Progenitor cell of endocrine pancreas (in vitro differentiated cells): ENCODE data around the gene CHCHD3. TPM values are rescaled to one million over a fixed set of nuclear protein-coding genes. Genes with fewer than 3 reads are reported as not detected.

ENCODE experiments used
- DNase-seq: peaks from one replicate; pipeline ENCODE4 v3.0.0; 2021; ENCODE audit warnings: low spot score; ENCODE audit not compliant: unreplicated experiment
- H3K27ac Mint-ChIP-seq: 2 replicates; pipeline ENCODE4 v1.8.0; 2021; ENCODE audit warnings: mild to moderate bottlenecking, moderate library complexity, mixed read lengths
- H3K27me3 Mint-ChIP-seq: 2 replicates; pipeline ENCODE4 v1.8.0; 2021; ENCODE audit warnings: mixed read lengths
- H3K36me3 Mint-ChIP-seq: 2 replicates; pipeline ENCODE4 v1.8.0; 2022; ENCODE audit warnings: mixed read lengths; ENCODE audit not compliant: insufficient read depth
- H3K4me1 Mint-ChIP-seq: 2 replicates; pipeline ENCODE4 v1.8.0; 2021; ENCODE audit warnings: low read depth, mixed read lengths
- H3K4me3 Mint-ChIP-seq: 2 replicates; pipeline ENCODE4 v1.8.0; 2021; ENCODE audit warnings: low read depth, mild to moderate bottlenecking, moderate library complexity, mixed read lengths
- H3K9me3 Mint-ChIP-seq: 2 replicates; pipeline ENCODE4 v1.8.0; 2021; ENCODE audit warnings: low read depth, mixed read lengths
- total RNA-seq: library from RNA; stranded (reverse); gene quantifications from 2 replicates; pipeline ENCODE4 v1.2.1, GENCODE V29; 2021
- TF ChIP-seq, protein P1 (sequence below): fragments of 200-600 bp; sonication (generic); IDR thresholded peaks from one replicate; pipeline ENCODE4 v1.5.0; 2021; ENCODE audit warnings: antibody characterized with exemption, mild to moderate bottlenecking; ENCODE audit not compliant: unreplicated experiment

The CHCHD3 gene
- total RNA-seq, 1 donor from 2014 or later, result 67.3 TPM

DNA sequence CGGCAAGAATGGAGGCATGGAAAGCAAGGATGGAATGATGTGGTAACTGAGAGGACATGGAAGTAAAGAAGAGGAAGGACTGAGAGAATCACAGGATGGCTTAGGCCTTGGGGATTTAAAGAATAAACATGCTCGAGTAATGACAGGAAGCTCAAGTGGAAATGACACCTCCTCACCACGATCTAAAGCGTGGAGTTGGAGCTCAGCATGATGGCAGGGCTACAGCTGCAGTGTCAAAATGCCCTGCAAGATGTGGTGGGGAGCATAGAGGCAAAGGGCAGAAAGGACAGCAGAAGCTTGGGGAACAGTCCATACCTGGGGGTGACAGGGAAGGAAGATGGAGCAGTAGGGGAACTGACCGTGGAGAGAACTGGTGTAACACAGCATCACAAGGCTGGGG is 276.1 kb downstream of the CHCHD3 start:
- Mint-ChIP-seq H3K27me3 (no peaks in the 10 kb centered on the region), H3K4me1 (no peaks in the 10 kb centered on the region)

DNA sequence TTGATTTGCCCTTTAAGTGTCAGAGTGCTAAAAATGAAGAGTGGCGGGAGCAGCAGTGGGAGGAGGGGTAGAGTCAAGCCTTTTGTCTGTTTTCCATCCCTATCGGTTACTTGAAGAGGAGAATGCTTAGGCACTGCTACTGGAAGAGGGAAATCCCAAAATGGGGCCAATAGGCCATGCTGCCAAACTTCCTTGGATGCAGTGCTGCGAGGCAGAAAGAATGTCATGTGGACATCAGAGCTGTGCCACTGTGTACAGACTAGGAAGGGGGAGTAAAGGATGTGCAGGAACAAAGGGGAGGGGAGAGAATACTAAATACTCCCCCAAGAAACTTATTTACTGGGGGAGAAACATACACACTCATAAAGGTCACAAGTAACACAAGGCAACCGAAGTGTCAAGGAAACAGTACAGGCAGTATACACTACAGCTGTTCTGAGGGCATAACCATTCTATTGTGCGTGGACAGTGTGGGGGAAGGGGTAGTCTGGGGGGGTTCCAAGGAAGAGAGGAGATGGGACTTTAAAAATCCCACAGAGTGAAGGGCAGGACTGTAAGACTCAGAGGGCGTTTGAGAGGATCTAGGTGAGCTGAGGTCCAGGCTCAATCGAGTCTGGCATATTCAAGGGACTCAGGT is 276.9 kb downstream of the CHCHD3 start:
- Mint-ChIP-seq H3K36me3 (no peaks in the 10 kb centered on the region), H3K27ac (no peak overlapping the region), H3K9me3 (no peaks in the 10 kb centered on the region), H3K27me3 (no peaks in the 10 kb centered on the region), H3K4me1 (no peaks in the 10 kb centered on the region), H3K4me3 (no peak overlapping the region)
- DNase-seq, result no peak
- TF ChIP-seq, protein P1, sequence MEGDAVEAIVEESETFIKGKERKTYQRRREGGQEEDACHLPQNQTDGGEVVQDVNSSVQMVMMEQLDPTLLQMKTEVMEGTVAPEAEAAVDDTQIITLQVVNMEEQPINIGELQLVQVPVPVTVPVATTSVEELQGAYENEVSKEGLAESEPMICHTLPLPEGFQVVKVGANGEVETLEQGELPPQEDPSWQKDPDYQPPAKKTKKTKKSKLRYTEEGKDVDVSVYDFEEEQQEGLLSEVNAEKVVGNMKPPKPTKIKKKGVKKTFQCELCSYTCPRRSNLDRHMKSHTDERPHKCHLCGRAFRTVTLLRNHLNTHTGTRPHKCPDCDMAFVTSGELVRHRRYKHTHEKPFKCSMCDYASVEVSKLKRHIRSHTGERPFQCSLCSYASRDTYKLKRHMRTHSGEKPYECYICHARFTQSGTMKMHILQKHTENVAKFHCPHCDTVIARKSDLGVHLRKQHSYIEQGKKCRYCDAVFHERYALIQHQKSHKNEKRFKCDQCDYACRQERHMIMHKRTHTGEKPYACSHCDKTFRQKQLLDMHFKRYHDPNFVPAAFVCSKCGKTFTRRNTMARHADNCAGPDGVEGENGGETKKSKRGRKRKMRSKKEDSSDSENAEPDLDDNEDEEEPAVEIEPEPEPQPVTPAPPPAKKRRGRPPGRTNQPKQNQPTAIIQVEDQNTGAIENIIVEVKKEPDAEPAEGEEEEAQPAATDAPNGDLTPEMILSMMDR, result no peak

More for the DNA sequence above, 276.1 kb downstream of the CHCHD3 start:
- TF ChIP-seq, protein P1, result no peak
- H3K4me3 Mint-ChIP-seq, result no peak overlapping the region
- DNase-seq, result no peak
- H3K9me3 Mint-ChIP-seq, result no peaks in the 10 kb centered on the region
- no peak overlapping the region for H3K27ac Mint-ChIP-seq
- no peaks in the 10 kb centered on the region for H3K36me3 Mint-ChIP-seq

DNA sequence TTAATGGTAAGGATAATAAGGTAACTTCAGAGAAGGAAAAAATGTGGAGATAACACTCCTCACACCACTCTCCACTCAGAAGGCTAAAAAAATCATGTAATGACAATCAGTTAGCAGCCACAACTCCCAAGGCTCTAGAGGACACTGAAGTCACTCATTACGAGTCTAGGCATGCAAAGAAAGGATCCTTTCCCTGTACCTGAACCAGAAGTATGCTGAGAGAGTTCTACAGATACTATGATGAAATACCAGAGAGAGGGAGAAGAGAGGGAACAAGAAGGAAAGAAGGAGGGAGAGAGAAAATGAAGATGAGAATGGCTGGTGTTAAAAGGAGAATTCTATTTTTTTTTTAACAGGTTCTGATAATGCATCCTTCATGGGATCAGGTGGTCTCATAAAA is 281.4 kb downstream of the CHCHD3 start:
- Mint-ChIP-seq H3K27me3 (no peaks in the 10 kb centered on the region), H3K36me3 (peaks cover 4% of the 10 kb centered on the region), H3K27ac (no peak overlapping the region), H3K4me3 (no peak overlapping the region), H3K4me1 (peaks cover 6% of the 10 kb centered on the region), H3K9me3 (no peaks in the 10 kb centered on the region)
- DNase-seq, result no peak
- TF ChIP-seq, protein P1, result no peak

DNA sequence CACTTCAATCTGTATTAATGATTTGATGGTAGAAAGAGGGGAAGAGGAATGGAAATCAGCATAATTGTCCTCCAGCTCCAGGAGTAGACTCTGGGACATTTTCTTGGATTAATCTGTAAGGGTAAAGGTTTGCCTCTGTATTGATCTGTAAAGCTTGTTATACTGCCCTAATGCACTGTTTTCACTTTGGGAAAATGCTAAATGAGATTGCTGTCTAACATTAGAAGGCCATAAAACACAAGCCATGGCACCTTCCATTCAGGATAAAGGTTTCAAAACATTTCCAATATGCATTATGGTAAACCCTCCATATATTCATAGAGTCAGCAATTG is 282.8 kb downstream of the CHCHD3 start:
- TF ChIP-seq, protein P1, result no peak
- H3K27me3 Mint-ChIP-seq, result no peaks in the 10 kb centered on the region
- peaks cover 7% of the 10 kb centered on the region for H3K36me3 Mint-ChIP-seq
- no peak overlapping the region for H3K4me3 Mint-ChIP-seq
- peaks cover 6% of the 10 kb centered on the region for H3K4me1 Mint-ChIP-seq
- DNase-seq, result no peak
- no peak overlapping the region for H3K27ac Mint-ChIP-seq
- no peaks in the 10 kb centered on the region for H3K9me3 Mint-ChIP-seq

DNA sequence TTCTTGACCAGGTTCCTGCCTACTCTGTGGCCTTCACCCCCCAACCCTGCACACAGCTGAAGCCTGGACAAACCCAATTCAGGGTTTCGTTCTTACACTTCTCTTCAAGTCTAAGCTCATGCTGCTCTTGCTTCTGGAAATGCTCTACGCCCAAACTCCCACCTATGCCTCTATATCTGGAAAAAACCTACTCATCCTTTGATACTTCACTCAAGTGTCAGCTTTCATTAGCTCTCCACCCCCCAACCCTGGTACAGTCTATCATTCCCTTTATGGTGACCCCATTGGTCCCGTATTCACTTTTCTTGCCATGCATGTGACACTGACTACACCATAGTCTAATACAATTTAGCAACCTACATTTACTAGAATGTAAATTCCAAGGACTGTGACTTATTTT is 284.7 kb downstream of the CHCHD3 start:
- H3K27ac Mint-ChIP-seq, result no peak overlapping the region
- H3K36me3 Mint-ChIP-seq, result peaks cover 7% of the 10 kb centered on the region
- TF ChIP-seq, protein P1, result no peak
- no peak for DNase-seq
- peaks cover 6% of the 10 kb centered on the region for H3K4me1 Mint-ChIP-seq
- H3K4me3 Mint-ChIP-seq, result no peak overlapping the region
- no peaks in the 10 kb centered on the region for H3K9me3 Mint-ChIP-seq
- H3K27me3 Mint-ChIP-seq, result no peaks in the 10 kb centered on the region
